Liver (tissue), 9 donors: ENCODE data around the gene ERBIN. TPM values are rescaled to one million over a fixed set of nuclear protein-coding genes. Genes with fewer than 3 reads are reported as not detected.

ENCODE experiments used
- DNase-seq: peaks from one replicate; pipeline ENCODE4 v3.0.0-alpha.2; 2017; ENCODE audit warnings: low spot score
- H3K27ac ChIP-seq, 2 donors: one replicate each; pipeline ENCODE4 v1.7.0; 2013; ENCODE audit warnings: inconsistent platforms in 2 of 2, low read length in 2 of 2, control low read depth in 1 of 2, low read depth in 1 of 2, mild to moderate bottlenecking in 1 of 2
- H3K27me3 ChIP-seq, 4 donors: one replicate each; pipeline versions ENCODE4 v1.6.1 to v1.7.0; 2013; ENCODE audit warnings: low read length in 3 of 4, inconsistent platforms in 1 of 4, mild to moderate bottlenecking in 1 of 4, moderate library complexity in 1 of 4; ENCODE audit not compliant: control insufficient read depth in 4 of 4, insufficient read depth in 4 of 4
- H3K36me3 ChIP-seq, 4 donors: one replicate each; pipeline versions ENCODE4 v1.6.1 to v1.7.0; 2013; ENCODE audit warnings: low read length in 3 of 4, mild to moderate bottlenecking in 3 of 4, low read depth in 1 of 4, moderate library complexity in 1 of 4; ENCODE audit not compliant: control insufficient read depth in 4 of 4, insufficient read depth in 3 of 4
- H3K4me1 ChIP-seq, 4 donors: one replicate each; pipeline versions ENCODE4 v1.6.1 to v1.7.0; 2013; ENCODE audit warnings: low read length in 3 of 4, mild to moderate bottlenecking in 3 of 4, moderate library complexity in 1 of 4; ENCODE audit not compliant: control insufficient read depth in 4 of 4, insufficient read depth in 4 of 4
- H3K4me3 ChIP-seq, 3 donors: one replicate each; pipeline versions ENCODE4 v1.6.1 to v1.7.0; 2013; ENCODE audit warnings: low read length in 3 of 3, control low read depth in 1 of 3, low read depth in 1 of 3, mild to moderate bottlenecking in 1 of 3
- H3K9ac ChIP-seq, 2 donors: one replicate each; pipeline ENCODE4 v1.7.0; 2013; ENCODE audit warnings: low read length in 2 of 2, mild to moderate bottlenecking in 2 of 2, moderate library complexity in 2 of 2, control low read depth in 1 of 2, low read depth in 1 of 2
- H3K9me3 ChIP-seq, 4 donors: one replicate each; pipeline versions ENCODE4 v1.6.1 to v1.7.0; 2013; ENCODE audit warnings: low read length in 3 of 4; ENCODE audit not compliant: control insufficient read depth in 4 of 4
- ATF3 ChIP-seq: IDR thresholded peaks from 2 replicates; pipeline ENCODE4 v1.6.1; 2016; ENCODE audit warnings: antibody characterized with exemption
- EGR1 ChIP-seq, 2 donors: IDR thresholded peaks; 2 replicates each; pipeline ENCODE4 v1.6.1; 2016 to 2018; ENCODE audit warnings: antibody characterized with exemption in 2 of 2, low read depth in 2 of 2
- FOXA1 ChIP-seq: IDR thresholded peaks from 2 replicates; pipeline ENCODE4 v1.6.1; 2016; ENCODE audit warnings: antibody characterized with exemption
- FOXA2 ChIP-seq: IDR thresholded peaks from 2 replicates; pipeline ENCODE4 v1.6.1; 2016; ENCODE audit warnings: antibody characterized with exemption
- GABPA ChIP-seq, 2 donors: IDR thresholded peaks in 1 of 2; conservative IDR thresholded peaks in 1 of 2; 2 replicates each; pipeline ENCODE4 v1.6.1; 2016; ENCODE audit warnings: antibody characterized with exemption in 2 of 2, mild to moderate bottlenecking in 1 of 2, moderate library complexity in 1 of 2
- HNF4A ChIP-seq, 2 donors: conservative IDR thresholded peaks; 2 replicates each; pipeline ENCODE4 v1.6.1; 2016; ENCODE audit warnings: antibody characterized with exemption in 2 of 2, mild to moderate bottlenecking in 2 of 2
- HNF4G ChIP-seq: IDR thresholded peaks from 2 replicates; pipeline ENCODE4 v1.6.1; 2016; ENCODE audit warnings: antibody characterized with exemption
- JUND ChIP-seq, 2 donors: IDR thresholded peaks; 2 replicates each; pipeline ENCODE4 v1.6.1; 2016; ENCODE audit warnings: antibody characterized with exemption in 2 of 2
- MAX ChIP-seq: IDR thresholded peaks from 2 replicates; pipeline ENCODE4 v1.6.1; 2016; ENCODE audit warnings: antibody characterized with exemption
- NR2F2 ChIP-seq: IDR thresholded peaks from 2 replicates; pipeline ENCODE4 v1.6.1; 2016; ENCODE audit warnings: antibody characterized with exemption
- RAD21 ChIP-seq, 2 donors: IDR thresholded peaks; 2 replicates each; pipeline ENCODE4 v1.6.1; 2016; ENCODE audit warnings: antibody characterized with exemption in 2 of 2, mild to moderate bottlenecking in 2 of 2
- SP1 ChIP-seq: IDR thresholded peaks from 2 replicates; pipeline ENCODE4 v1.6.1; 2018; ENCODE audit warnings: antibody characterized with exemption, mild to moderate bottlenecking
- TAF1 ChIP-seq: conservative IDR thresholded peaks from 2 replicates; pipeline ENCODE4 v1.6.1; 2016; ENCODE audit warnings: antibody characterized with exemption, mild to moderate bottlenecking
- YY1 ChIP-seq: IDR thresholded peaks from 2 replicates; pipeline ENCODE4 v1.6.1; 2016; ENCODE audit warnings: antibody characterized with exemption, mild to moderate bottlenecking
- ZBTB33 ChIP-seq: IDR thresholded peaks from 2 replicates; pipeline ENCODE4 v1.6.1; 2016; ENCODE audit warnings: antibody characterized with exemption
- WGBS: extraction: QIAGEN DNeasy Blood & Tissue Kit; methylation state at CpG from one replicate; pipeline ENCODE4 v1.1.7; 2013; 5-methylcytosine and 5-hydroxymethylcytosine counted together
- polyA plus RNA-seq, 2 donors: library from polyadenylated mRNA; stranded (reverse) in 1 of 2; unstranded in 1 of 2; fragments of 200-250 nt in 1 of 2; fragments of >200 nt in 1 of 2; fragmentation: Nextera tagmentation in 1 of 2; extraction: Ambion mirVana in 1 of 2; gene quantifications; one replicate each; pipeline versions ENCODE4 v1.2.1 to v1.2.3, GENCODE V29; 2013 to 2015
- total RNA-seq, 2 donors: library from RNA; depleted of rRNA; stranded (reverse); fragments of >200 nt; gene quantifications; one replicate each; pipeline ENCODE4 v1.2.3, GENCODE V29; 2014
- TF ChIP-seq, protein P1 (sequence below): IDR thresholded peaks from 2 replicates; pipeline ENCODE4 v1.6.1; 2016; ENCODE audit warnings: antibody characterized with exemption, mild to moderate bottlenecking
- TF ChIP-seq, protein P2 (sequence below): fragments of 150-350 bp; IDR thresholded peaks from 2 replicates; pipeline ENCODE4 v1.5.1; 2017; ENCODE audit warnings: improper control_type of control experiment, low read depth, low read length; ENCODE audit not compliant: missing input control
- donor health status: healthy.
- donor health status: healthy.
- donor health status: healthy.
- donor health status: healthy.
- donor health status: healthy.

Gene ERBIN
- total and polyA plus RNA-seq, 4 donors: 9.7 to 54.9 (median 32.5) TPM

GRCh38 chr5:65925044-65925600 is 1.3 kb upstream of the ERBIN start:
- H3K27ac ChIP-seq: peak overlapping the region; percentile 87 to 100
- H3K4me1 ChIP-seq: peaks cover 4 to 27% (median 11%) of the 10 kb centered on the region in 4 donors
- TF ChIP-seq YY1 (peak; percentile 69), RAD21 (IDR thresholded peaks at IDR 0.05) (peak; percentile 23 to 44), FOXA2 (no peak)
- peak overlapping the region; percentile 2 to 31 for H3K9ac ChIP-seq
- under 1% methylated on average over 46 of the region's 46 CpGs for WGBS
- H3K4me3 ChIP-seq: peak overlapping the region; percentile 73 to 86 (median 85)
- no peaks in the 10 kb centered on the region for H3K36me3 ChIP-seq
- no peak for DNase-seq
- H3K27me3 ChIP-seq: no peaks in the 10 kb centered on the region
- H3K9me3 ChIP-seq: no peaks in the 10 kb centered on the region

- TF ChIP-seq FOXA1 (no peak), NR2F2 (no peak), ATF3 (no peak), HNF4G (no peak), SP1 (no peak), GABPA (IDR thresholded peaks at IDR 0.05 in 1 of 2, conservative IDR thresholded peaks at IDR 0.05 in 1 of 2) (no peak), TAF1 (no peak), HNF4A (conservative IDR thresholded peaks at IDR 0.05) (no peak), JUND (IDR thresholded peaks at IDR 0.05) (no peak), EGR1 (IDR thresholded peaks at IDR 0.05; ENCODE audit: low read depth in 2 of 2) (no peak), YY1 (no peak), RAD21 (IDR thresholded peaks at IDR 0.05) (peak in 1 of 2 donors; percentile 24), ZBTB33 (no peak), MAX (no peak)
- TF ChIP-seq, protein P1, sequence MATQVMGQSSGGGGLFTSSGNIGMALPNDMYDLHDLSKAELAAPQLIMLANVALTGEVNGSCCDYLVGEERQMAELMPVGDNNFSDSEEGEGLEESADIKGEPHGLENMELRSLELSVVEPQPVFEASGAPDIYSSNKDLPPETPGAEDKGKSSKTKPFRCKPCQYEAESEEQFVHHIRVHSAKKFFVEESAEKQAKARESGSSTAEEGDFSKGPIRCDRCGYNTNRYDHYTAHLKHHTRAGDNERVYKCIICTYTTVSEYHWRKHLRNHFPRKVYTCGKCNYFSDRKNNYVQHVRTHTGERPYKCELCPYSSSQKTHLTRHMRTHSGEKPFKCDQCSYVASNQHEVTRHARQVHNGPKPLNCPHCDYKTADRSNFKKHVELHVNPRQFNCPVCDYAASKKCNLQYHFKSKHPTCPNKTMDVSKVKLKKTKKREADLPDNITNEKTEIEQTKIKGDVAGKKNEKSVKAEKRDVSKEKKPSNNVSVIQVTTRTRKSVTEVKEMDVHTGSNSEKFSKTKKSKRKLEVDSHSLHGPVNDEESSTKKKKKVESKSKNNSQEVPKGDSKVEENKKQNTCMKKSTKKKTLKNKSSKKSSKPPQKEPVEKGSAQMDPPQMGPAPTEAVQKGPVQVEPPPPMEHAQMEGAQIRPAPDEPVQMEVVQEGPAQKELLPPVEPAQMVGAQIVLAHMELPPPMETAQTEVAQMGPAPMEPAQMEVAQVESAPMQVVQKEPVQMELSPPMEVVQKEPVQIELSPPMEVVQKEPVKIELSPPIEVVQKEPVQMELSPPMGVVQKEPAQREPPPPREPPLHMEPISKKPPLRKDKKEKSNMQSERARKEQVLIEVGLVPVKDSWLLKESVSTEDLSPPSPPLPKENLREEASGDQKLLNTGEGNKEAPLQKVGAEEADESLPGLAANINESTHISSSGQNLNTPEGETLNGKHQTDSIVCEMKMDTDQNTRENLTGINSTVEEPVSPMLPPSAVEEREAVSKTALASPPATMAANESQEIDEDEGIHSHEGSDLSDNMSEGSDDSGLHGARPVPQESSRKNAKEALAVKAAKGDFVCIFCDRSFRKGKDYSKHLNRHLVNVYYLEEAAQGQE: peak; percentile 60
- TF ChIP-seq, protein P2, sequence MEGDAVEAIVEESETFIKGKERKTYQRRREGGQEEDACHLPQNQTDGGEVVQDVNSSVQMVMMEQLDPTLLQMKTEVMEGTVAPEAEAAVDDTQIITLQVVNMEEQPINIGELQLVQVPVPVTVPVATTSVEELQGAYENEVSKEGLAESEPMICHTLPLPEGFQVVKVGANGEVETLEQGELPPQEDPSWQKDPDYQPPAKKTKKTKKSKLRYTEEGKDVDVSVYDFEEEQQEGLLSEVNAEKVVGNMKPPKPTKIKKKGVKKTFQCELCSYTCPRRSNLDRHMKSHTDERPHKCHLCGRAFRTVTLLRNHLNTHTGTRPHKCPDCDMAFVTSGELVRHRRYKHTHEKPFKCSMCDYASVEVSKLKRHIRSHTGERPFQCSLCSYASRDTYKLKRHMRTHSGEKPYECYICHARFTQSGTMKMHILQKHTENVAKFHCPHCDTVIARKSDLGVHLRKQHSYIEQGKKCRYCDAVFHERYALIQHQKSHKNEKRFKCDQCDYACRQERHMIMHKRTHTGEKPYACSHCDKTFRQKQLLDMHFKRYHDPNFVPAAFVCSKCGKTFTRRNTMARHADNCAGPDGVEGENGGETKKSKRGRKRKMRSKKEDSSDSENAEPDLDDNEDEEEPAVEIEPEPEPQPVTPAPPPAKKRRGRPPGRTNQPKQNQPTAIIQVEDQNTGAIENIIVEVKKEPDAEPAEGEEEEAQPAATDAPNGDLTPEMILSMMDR: no peak
- peak overlapping the region; percentile 99 to 100 for H3K27ac ChIP-seq
- under 1% methylated on average over 94 of the region's 94 CpGs for WGBS
Measured at GRCh38 chr5:65925601-65926275, 637 bp upstream of the ERBIN start.

More at GRCh38 chr5:65925601-65926275, 637 bp upstream of the ERBIN start:
- peak; percentile 83 for DNase-seq
- peak overlapping the region; percentile 63 to 94 (median 86) for H3K4me3 ChIP-seq
- H3K9me3 ChIP-seq: no peaks in the 10 kb centered on the region
- H3K4me1 ChIP-seq: peaks cover 5 to 31% (median 11%) of the 10 kb centered on the region in 4 donors
- no peaks in the 10 kb centered on the region for H3K36me3 ChIP-seq
- H3K27me3 ChIP-seq: no peaks in the 10 kb centered on the region
- H3K9ac ChIP-seq: peak overlapping the region in 1 of 2 donors; percentile 91
